SW 1271 (cell line): ENCODE data around the gene SIRPD.

ENCODE experiments used
- DNase-seq, 2 experiments: peaks; one replicate each; lab custom pipeline; 2025; lab: John Stamatoyannopoulos, UW

Gene SIRPD

GRCh38 chr20:1494436-1494835 is 63.1 kb downstream of the SIRPD start:
- no peak for DNase-seq

GRCh38 chr20:1493536-1493935 is 64.0 kb downstream of the SIRPD start:
- DNase-seq, result no peak

- DNase-seq, result no peak
Observed at GRCh38 chr20:1491860-1492642, 65.5 kb downstream of the SIRPD start.

GRCh38 chr20:1491281-1491840 is 66.1 kb downstream of the SIRPD start, which contains the start of gene SIRPB2:
Gene SIRPB2, minus strand, starts transcription at chr20:1491420. Its CDS starts 61 bp downstream, at chr20:1491359.
- no peak for DNase-seq

- no peak for DNase-seq
Observed at GRCh38 chr20:1490643-1491195, 66.8 kb downstream of the SIRPD start.

GRCh38 chr20:1489764-1490436 is 67.6 kb downstream of the SIRPD start:
- no peak for DNase-seq

- DNase-seq, result no peak
Observed at GRCh38 chr20:1489325-1489724, 68.2 kb downstream of the SIRPD start.

GRCh38 chr20:1486566-1486965 is 70.9 kb downstream of the SIRPD start:
- DNase-seq, result no peak

- no peak for DNase-seq
Observed at GRCh38 chr20:1484438-1485116, 72.9 kb downstream of the SIRPD start.
